A673 (cell line): ENCODE measurements around the gene COL5A1.

Source experiments
- EZH2 ChIP-seq: fragments of 200-600 bp; sonication (generic); IDR thresholded peaks from 2 replicates; pipeline ENCODE4 v1.6.1; 2017; ENCODE audit warnings: borderline replicate concordance, low read depth, mild to moderate bottlenecking, mixed read lengths, antibody characterized with exemption, low read length; ENCODE audit not compliant: poor library complexity, severe bottlenecking
- TF ChIP-seq, protein P1 (sequence below): fragments of 300-800, 200-600 bp; sonication (generic); conservative IDR thresholded peaks from 2 replicates; pipeline ENCODE4 v1.5.1; 2017; ENCODE audit warnings: low read depth, mild to moderate bottlenecking, antibody characterized with exemption, low read length, moderate library complexity, mixed read lengths

DNA sequence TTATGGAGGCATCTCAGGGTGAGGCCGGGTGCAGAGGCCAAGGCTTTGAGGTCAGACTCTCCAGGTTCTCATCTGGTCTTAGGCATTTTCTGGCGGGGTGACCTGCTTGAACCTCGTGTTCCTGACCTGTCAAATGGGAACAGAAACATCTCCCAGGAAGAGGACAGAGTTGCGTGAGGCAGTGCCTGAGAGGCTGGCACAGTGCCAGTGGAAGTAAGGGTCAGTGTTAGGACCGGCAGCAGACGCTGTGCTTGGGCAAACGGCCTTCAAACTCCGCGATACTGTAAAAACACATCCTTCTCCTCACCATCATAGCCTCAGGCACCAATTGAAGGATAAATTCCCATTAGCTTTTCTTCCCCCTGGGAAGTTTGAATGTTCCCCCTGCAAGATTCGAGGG is 183.4 kb downstream of the COL5A1 start:
- TF ChIP-seq, protein P1, sequence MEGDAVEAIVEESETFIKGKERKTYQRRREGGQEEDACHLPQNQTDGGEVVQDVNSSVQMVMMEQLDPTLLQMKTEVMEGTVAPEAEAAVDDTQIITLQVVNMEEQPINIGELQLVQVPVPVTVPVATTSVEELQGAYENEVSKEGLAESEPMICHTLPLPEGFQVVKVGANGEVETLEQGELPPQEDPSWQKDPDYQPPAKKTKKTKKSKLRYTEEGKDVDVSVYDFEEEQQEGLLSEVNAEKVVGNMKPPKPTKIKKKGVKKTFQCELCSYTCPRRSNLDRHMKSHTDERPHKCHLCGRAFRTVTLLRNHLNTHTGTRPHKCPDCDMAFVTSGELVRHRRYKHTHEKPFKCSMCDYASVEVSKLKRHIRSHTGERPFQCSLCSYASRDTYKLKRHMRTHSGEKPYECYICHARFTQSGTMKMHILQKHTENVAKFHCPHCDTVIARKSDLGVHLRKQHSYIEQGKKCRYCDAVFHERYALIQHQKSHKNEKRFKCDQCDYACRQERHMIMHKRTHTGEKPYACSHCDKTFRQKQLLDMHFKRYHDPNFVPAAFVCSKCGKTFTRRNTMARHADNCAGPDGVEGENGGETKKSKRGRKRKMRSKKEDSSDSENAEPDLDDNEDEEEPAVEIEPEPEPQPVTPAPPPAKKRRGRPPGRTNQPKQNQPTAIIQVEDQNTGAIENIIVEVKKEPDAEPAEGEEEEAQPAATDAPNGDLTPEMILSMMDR: no peak
- no peak for TF ChIP-seq EZH2
